Stimulated activated CD4-positive, alpha-beta T cell treated with anti-CD3 and anti-CD28 coated beads, TNF-alpha, amount 100 ng/mL, for 4 hours (primary cell): ENCODE data around the gene KIF21B.

ENCODE experiments used
- DNase-seq, 3 experiments: peaks; one replicate each; pipeline ENCODE4 v3.0.0-alpha.2; 2020; ENCODE audit warnings: low read depth in 3 of 3

The KIF21B gene

GRCh38 chr1:200992382-200993048, 31.0 kb downstream of the KIF21B start:
- DNase-seq, result no peak

GRCh38 chr1:200991097-200991614, 32.4 kb downstream of the KIF21B start:
- DNase-seq, result no peak

- DNase-seq, result no peak
Observed at GRCh38 chr1:200990114-200990513, 33.4 kb downstream of the KIF21B start.

- DNase-seq, result no peak
Observed at GRCh38 chr1:200989337-200989736, 34.2 kb downstream of the KIF21B start.

- no peak for DNase-seq
Observed at GRCh38 chr1:200988693-200989092, 34.8 kb downstream of the KIF21B start.

- no peak for DNase-seq
Observed at GRCh38 chr1:200985481-200985880, 38.0 kb downstream of the KIF21B start.

GRCh38 chr1:200983035-200983561, 40.4 kb downstream of the KIF21B start:
- DNase-seq, result no peak

GRCh38 chr1:200982071-200982945, 41.2 kb downstream of the KIF21B start:
- no peak for DNase-seq

GRCh38 chr1:200981278-200981677, 42.2 kb downstream of the KIF21B start:
- DNase-seq, result no peak

GRCh38 chr1:200980873-200981272, 42.6 kb downstream of the KIF21B start:
- no peak for DNase-seq

GRCh38 chr1:200980452-200980772, 43.1 kb downstream of the KIF21B start:
- DNase-seq, result no peak

GRCh38 chr1:200979574-200980451, 43.7 kb downstream of the KIF21B start:
- DNase-seq, result peak; percentile 21 to 50 (median 45)

- DNase-seq, result no peak
Observed at GRCh38 chr1:200977071-200977754, 46.3 kb downstream of the KIF21B start.

GRCh38 chr1:200976634-200977033, 46.9 kb downstream of the KIF21B start:
- no peak for DNase-seq

GRCh38 chr1:200975458-200975857, 48.1 kb downstream of the KIF21B start:
- DNase-seq, result no peak

- no peak for DNase-seq
Observed at GRCh38 chr1:200974711-200975110, 48.8 kb downstream of the KIF21B start.

- no peak for DNase-seq
Observed at GRCh38 chr1:200973937-200974657, 49.4 kb downstream of the KIF21B start.

- DNase-seq, result no peak
Observed at GRCh38 chr1:200972985-200973742, 50.4 kb downstream of the KIF21B start.

GRCh38 chr1:200971955-200972711, 51.4 kb downstream of the KIF21B start:
- peak; percentile 39 to 46 (median 43) for DNase-seq
